NCI-H1105 (cell line): ENCODE measurements around the gene PMVK.

Source experiments
- DNase-seq: peaks from one replicate; lab custom pipeline; 2025; lab: John Stamatoyannopoulos, UW

The PMVK gene

DNA sequence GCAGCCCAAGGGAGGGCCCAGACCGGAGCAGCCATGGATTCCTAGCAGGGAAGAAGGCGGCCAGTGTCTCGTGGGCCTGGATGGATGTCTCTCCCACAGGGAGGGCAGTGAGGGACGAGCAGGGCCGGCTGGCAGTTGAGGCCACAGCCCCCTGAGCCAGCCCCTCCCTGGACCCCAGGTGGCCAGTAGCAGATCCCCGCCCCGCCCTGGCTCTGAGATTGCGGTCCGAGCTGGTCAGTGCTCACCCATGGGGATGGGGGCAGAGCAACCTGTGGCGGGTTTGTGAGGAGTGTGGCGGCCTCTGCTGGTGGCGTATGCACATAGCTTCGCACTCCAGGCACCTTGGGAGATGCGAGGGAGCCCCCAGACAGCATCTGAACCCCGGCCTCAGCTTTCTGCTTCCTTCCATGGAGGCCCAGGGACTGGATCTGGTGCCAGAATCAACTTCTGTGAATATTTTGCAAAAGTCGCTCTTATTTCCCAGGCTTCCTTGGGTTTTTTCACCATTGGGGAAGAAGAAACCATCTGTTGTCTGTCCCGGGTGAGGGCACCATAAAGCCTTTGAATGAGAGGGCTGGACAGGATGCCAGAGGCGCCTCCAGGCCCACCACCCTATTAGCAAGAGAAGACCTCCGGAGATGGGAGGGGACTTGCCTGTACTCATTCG lies 58.0 kb downstream of the PMVK start:
- peak; percentile 67 for DNase-seq

DNA sequence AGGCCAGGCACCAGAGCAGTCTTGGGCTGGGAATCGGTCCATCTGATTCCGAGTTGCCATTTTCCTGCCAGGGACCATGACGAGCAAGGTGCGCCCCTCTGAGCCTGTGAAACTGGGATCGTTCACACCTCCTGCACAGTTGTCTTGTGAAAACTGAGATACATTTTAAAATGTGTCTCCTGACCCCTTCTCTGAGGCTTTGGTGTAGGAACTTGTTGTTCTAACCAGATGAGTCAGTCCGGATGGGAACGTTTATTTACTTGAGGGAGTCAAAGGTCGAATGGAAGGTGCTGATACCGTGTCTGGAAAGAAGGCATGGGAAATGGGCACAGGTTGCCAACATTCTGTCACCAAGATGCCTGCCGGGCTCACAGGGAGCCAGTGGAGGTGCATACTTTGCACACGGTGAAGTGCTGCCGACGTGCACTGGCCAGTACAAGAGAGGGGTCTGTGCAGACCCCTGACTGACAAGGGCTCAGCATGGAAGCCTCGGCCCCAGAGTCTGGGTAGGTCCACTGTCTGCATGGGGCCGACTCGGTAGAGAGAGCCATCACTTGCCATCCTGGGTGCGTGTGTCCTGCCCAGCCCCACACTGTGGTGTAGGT lies 59.0 kb downstream of the PMVK start:
- no peak for DNase-seq

DNA sequence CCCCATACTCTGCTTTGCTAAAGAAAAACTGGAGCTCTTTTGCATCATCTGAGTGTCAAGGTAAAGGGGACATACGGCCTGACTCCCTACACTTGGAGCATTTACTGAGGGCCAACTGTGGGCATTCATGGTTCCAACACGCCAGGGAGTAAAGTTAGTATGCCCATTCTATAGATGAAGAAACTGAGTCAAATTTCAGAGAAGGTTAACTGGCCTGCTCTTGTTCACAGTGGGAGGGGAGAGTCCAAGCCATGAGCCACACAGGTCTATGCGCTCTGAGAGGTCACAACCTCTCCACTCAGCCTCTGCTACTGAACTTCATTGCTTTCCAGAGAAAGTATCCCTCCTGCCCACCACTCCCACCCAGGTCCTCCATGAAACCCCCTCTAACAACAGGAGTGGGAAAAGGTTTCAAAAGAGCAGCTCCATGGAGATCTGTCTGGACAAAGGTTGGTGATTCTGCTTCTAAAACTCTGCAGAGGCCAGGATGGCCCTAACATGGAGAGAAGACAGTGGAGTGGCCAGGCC lies 59.6 kb downstream of the PMVK start:
- no peak for DNase-seq
